ENCODE data around the gene C19orf25. TPM values are rescaled to one million over a fixed set of nuclear protein-coding genes. Genes with fewer than 3 reads are reported as not detected.

C19orf25 gene
- total and polyA plus RNA-seq, 4 donors, result 24.1 to 42.6 (median 34.5) TPM

- H3K4me1 ChIP-seq (ENCODE audit: control insufficient read depth in 5 of 5, insufficient read depth in 5 of 5, low read length in 5 of 5), result peaks cover 0 to 8% (median 3%) of the 10 kb centered on the region in 5 donors
- TF ChIP-seq CTCF (IDR thresholded peaks at IDR 0.05; ENCODE audit: control extremely low read depth, extremely low read depth), result no peak
- no peak for DNase-seq
- no peak overlapping the region for H3K9ac ChIP-seq (ENCODE audit: insufficient read depth in 1 of 2, low read length in 2 of 2)
- H3K9me3 ChIP-seq (ENCODE audit: control insufficient read depth in 4 of 4, insufficient read depth in 3 of 4, low read length in 3 of 4), result peaks cover 0 to 16% (median 0%) of the 10 kb centered on the region in 4 donors
- peaks cover 13 to 32% (median 30%) of the 10 kb centered on the region in 3 donors for H3K27me3 ChIP-seq (ENCODE audit: control insufficient read depth in 3 of 3, insufficient read depth in 3 of 3, low read length in 2 of 3)
- ATAC-seq (ENCODE audit: insufficient read depth, low FRiP score), result no peak
- WGBS, 2 donors, result 76 to 80% methylated on average over 15 to 18 of the region's 18 CpGs
- no peaks in the 10 kb centered on the region for H3K36me3 ChIP-seq (ENCODE audit: control insufficient read depth in 4 of 4, insufficient read depth in 4 of 4, low read length in 4 of 4)
- H3K4me3 ChIP-seq, result no peak overlapping the region
- no peak overlapping the region for H3K27ac ChIP-seq (ENCODE audit: low read depth in 1 of 2, low read length in 1 of 2)
These were observed 48.1 kb upstream of the C19orf25 start for GRCh38 chr19:1526979-1527649.

DNA sequence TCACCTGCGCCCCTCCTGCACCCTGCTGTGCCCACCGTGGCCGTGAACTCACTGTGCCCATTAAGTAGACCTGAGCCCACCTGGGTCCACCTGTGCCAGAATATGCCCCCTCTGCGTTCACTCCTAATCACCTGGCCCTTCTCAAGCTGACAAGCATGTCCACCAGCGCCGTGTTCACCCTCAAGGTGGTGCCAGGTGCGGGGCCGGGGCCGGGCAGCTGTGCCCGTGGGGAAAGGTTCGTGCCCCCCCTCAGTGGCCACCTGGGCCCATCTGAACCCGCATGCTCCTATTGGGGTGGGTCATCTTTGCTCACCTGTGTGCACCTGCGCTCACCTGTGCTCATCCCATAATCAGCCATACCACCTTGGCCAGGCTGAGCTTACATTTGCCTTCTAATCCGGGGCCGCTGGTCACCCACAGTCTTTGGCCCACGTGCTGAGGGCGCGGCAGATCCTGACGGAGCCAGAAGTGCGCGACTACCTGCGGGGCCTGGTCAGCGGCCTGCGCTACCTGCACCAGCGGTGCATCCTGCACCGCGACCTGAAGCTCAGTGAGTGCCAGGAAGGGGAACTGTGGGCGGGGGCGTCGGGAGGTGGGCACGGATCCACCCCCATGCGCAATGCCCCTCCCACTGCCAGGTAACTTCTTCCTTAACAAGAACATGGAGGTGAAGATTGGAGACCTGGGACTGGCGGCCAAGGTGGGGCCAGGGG, 47.2 kb upstream of the C19orf25 start:
- no peaks in the 10 kb centered on the region for H3K36me3 ChIP-seq (ENCODE audit: control insufficient read depth in 4 of 4, insufficient read depth in 4 of 4, low read length in 4 of 4)
- no peak for TF ChIP-seq CTCF (IDR thresholded peaks at IDR 0.05; ENCODE audit: control extremely low read depth, extremely low read depth)
- no peak overlapping the region for H3K4me3 ChIP-seq
- H3K9ac ChIP-seq (ENCODE audit: insufficient read depth in 1 of 2, low read length in 2 of 2), result no peak overlapping the region
- 75 to 80% methylated on average over 33 of the region's 33 CpGs for WGBS, 2 donors
- DNase-seq (no peak), ATAC-seq (ENCODE audit: insufficient read depth, low FRiP score) (no peak)
- peaks cover 0 to 16% (median 0%) of the 10 kb centered on the region in 4 donors for H3K9me3 ChIP-seq (ENCODE audit: control insufficient read depth in 4 of 4, insufficient read depth in 3 of 4, low read length in 3 of 4)
- peaks cover 13 to 32% (median 30%) of the 10 kb centered on the region in 3 donors for H3K27me3 ChIP-seq (ENCODE audit: control insufficient read depth in 3 of 3, insufficient read depth in 3 of 3, low read length in 2 of 3)
- H3K4me1 ChIP-seq (ENCODE audit: control insufficient read depth in 5 of 5, insufficient read depth in 5 of 5, low read length in 5 of 5), result peaks cover 0 to 10% (median 3%) of the 10 kb centered on the region in 5 donors
- H3K27ac ChIP-seq (ENCODE audit: low read depth in 1 of 2, low read length in 1 of 2), result no peak overlapping the region

DNA sequence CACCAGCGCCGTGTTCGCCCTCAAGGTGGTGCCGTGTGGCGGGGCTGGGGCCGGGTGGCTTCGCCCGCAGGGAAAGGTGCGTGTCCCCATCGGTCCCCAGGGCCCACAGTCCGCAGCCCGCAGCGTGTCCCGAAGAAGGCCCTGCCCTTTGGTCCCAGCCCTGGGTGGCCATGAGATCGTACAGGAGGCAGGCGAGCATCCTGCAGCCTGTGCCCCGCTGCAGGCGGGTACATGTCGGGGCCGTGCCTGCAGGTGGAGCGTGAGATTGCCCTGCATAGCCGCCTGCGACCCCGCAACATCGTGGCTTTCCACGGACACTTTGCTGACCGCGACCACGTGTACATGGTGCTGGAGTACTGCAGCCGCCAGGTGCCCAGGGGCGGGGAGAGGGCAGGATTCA, 46.3 kb upstream of the C19orf25 start:
- H3K4me3 ChIP-seq, result no peak overlapping the region
- TF ChIP-seq CTCF (IDR thresholded peaks at IDR 0.05; ENCODE audit: control extremely low read depth, extremely low read depth), result no peak
- no peak for DNase-seq
- no peak overlapping the region for H3K27ac ChIP-seq (ENCODE audit: low read depth in 1 of 2, low read length in 1 of 2)
- peaks cover 0 to 16% (median 0%) of the 10 kb centered on the region in 4 donors for H3K9me3 ChIP-seq (ENCODE audit: control insufficient read depth in 4 of 4, insufficient read depth in 3 of 4, low read length in 3 of 4)
- no peaks in the 10 kb centered on the region for H3K36me3 ChIP-seq (ENCODE audit: control insufficient read depth in 4 of 4, insufficient read depth in 4 of 4, low read length in 4 of 4)
- peaks cover 0 to 10% (median 3%) of the 10 kb centered on the region in 5 donors for H3K4me1 ChIP-seq (ENCODE audit: control insufficient read depth in 5 of 5, insufficient read depth in 5 of 5, low read length in 5 of 5)
- 60 to 63% methylated on average over 30 to 31 of the region's 31 CpGs for WGBS, 2 donors
- no peak for ATAC-seq (ENCODE audit: insufficient read depth, low FRiP score)
- H3K27me3 ChIP-seq (ENCODE audit: control insufficient read depth in 3 of 3, insufficient read depth in 3 of 3, low read length in 2 of 3), result peaks cover 13 to 32% (median 30%) of the 10 kb centered on the region in 3 donors
- H3K9ac ChIP-seq (ENCODE audit: insufficient read depth in 1 of 2, low read length in 2 of 2), result no peak overlapping the region

Data from lung (tissue), 12 donors.